ENCODE data around the gene NOTCH1. TPM values are rescaled to one million over a fixed set of nuclear protein-coding genes. Genes with fewer than 3 reads are reported as not detected.
A peak's percentile ranks its signal among the peaks of the same experiment; 100 is the strongest.
"Not testable (repeated sequence)": the region's sequence is repeated elsewhere in the genome, so short reads cannot be mapped to it uniquely, and the experiment has no call there.

Gene NOTCH1
- total and polyA plus RNA-seq, 2 of the 13 experiments (the other 11 are each of a cell fraction or from before 2014, with no cell fraction given): 0.09 to 0.35 TPM

GRCh38 chr9:136581614-136582447 is 36.0 kb upstream of the NOTCH1 start:
- 82% methylated on average over 12 of the region's 12 CpGs for WGBS (ENCODE audit: low lambda C conversion rate)
- peaks cover 6% of the 10 kb centered on the region; the same call in 1 of the 2 replicates for H4K20me1 ChIP-seq (ENCODE audit: insufficient read depth, low read length)
- no peak overlapping the region for H3K27ac ChIP-seq (ENCODE audit: extremely low read length, insufficient read depth, low read length)
- H3K27me3 ChIP-seq (ENCODE audit: control insufficient read depth in 1 of 2, insufficient read depth in 2 of 2, low read length in 2 of 2): peaks cover 14 to 49% of the 10 kb centered on the region in 2 experiments; a peak in 4 of 5 replicates
- no peaks in the 10 kb centered on the region for H3K4me1 ChIP-seq (ENCODE audit: insufficient read depth, low read length)
- ATAC-seq (no peak), FAIRE-seq (no peak), DNase-seq (ENCODE audit: low spot score) (no peak)
- no peak overlapping the region for H2AFZ ChIP-seq (ENCODE audit: low read length)
- H3K9ac ChIP-seq (ENCODE audit: insufficient read depth, low read depth, low read length): no peak overlapping the region
- H3K9me3 ChIP-seq (ENCODE audit: low read length): no peaks in the 10 kb centered on the region
- intact Hi-C loops (cut with micrococcal nuclease; ENCODE audit: unreplicated experiment): no loop called here
- H3K4me2 ChIP-seq (ENCODE audit: low read depth, low read length): no peak overlapping the region
- no peak overlapping the region for H3K4me3 ChIP-seq (replicated peaks in 1 of 3; ENCODE audit: insufficient read depth in 1 of 3, low read depth in 2 of 3, low read length in 3 of 3)
- no peaks in the 10 kb centered on the region for H3K36me3 ChIP-seq (replicated peaks in 1 of 2; ENCODE audit: control insufficient read depth in 1 of 2, insufficient read depth in 2 of 2, low read length in 2 of 2)
- ChIA-PET CTCF (ENCODE audit: low intra/inter-chr PET ratio, low total read pairs) (no interaction called here), POLR2A (no interaction called here)
- peak; percentile 44 for TF ChIP-seq ZNF24 (IDR thresholded peaks at IDR 0.05)
- no peak for TF ChIP-seq EZH2 (conservative IDR thresholded peaks at IDR 0.05; ENCODE audit: low read depth, low read length)
- BruUV-seq (replicated peaks): no TSS peak
- H3K79me2 ChIP-seq (ENCODE audit: insufficient read depth, low read length): no peaks in the 10 kb centered on the region
- in situ Hi-C loops (cut with HindIII; ENCODE audit: extremely low pct_ligation_motif_present, low pct_unique_long_range_greater_than_20kb): no loop called here

GRCh38 chr9:136579650-136580219 is 33.9 kb upstream of the NOTCH1 start:
- POLR2A ChIA-PET: not testable (repeated sequence)

More at GRCh38 chr9:136579650-136580219, 33.9 kb upstream of the NOTCH1 start:
- H2AFZ ChIP-seq (ENCODE audit: low read length); H3K4me3 ChIP-seq (replicated peaks in 1 of 3; ENCODE audit: insufficient read depth in 1 of 3, low read depth in 2 of 3, low read length in 3 of 3); ATAC-seq; H3K79me2 ChIP-seq (ENCODE audit: insufficient read depth, low read length); BruUV-seq (replicated peaks); DNase-seq (ENCODE audit: low spot score); in situ Hi-C loops (cut with HindIII; ENCODE audit: extremely low pct_ligation_motif_present, low pct_unique_long_range_greater_than_20kb); CTCF ChIA-PET (ENCODE audit: low intra/inter-chr PET ratio, low total read pairs); H4K20me1 ChIP-seq (ENCODE audit: insufficient read depth, low read length); FAIRE-seq; H3K36me3 ChIP-seq (replicated peaks in 1 of 2; ENCODE audit: control insufficient read depth in 1 of 2, insufficient read depth in 2 of 2, low read length in 2 of 2); H3K27ac ChIP-seq (ENCODE audit: extremely low read length, insufficient read depth, low read length); H3K9me3 ChIP-seq (ENCODE audit: low read length); H3K4me2 ChIP-seq (ENCODE audit: low read depth, low read length); H3K4me1 ChIP-seq (ENCODE audit: insufficient read depth, low read length); intact Hi-C loops (cut with micrococcal nuclease; ENCODE audit: unreplicated experiment); H3K9ac ChIP-seq (ENCODE audit: insufficient read depth, low read depth, low read length): not testable (repeated sequence)
- peaks cover 13 to 39% of the 10 kb centered on the region in 2 experiments; a peak in 3 of 5 replicates for H3K27me3 ChIP-seq (ENCODE audit: control insufficient read depth in 1 of 2, insufficient read depth in 2 of 2, low read length in 2 of 2)
- WGBS (ENCODE audit: low lambda C conversion rate): 40% methylated on average over 9 of the region's 9 CpGs
- peak; percentile 93 for TF ChIP-seq ZNF24 (IDR thresholded peaks at IDR 0.05)
